Measurements from ENCODE around the gene WNT10A.

DNA sequence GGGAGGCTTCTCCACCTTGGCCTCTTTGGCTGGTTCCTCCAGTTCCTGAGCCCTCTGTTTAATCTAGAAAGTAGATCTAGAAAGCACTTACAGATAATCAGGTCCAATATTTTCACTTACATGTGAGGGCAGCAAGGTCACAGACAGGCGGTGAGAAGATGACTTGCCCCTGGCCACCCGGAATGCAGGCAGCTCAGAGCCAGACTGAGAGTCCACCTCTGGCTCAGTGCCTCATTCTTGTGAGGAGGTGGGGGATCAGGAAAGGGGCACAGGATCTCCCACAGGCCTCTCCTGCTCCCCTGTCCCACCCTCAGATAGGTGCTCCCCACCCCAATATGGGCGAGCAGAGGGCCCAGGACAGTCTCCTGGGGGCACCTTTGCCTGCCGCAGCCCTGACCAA is 15.3 kb upstream of the WNT10A start:
- TF ChIP-seq, protein P1, sequence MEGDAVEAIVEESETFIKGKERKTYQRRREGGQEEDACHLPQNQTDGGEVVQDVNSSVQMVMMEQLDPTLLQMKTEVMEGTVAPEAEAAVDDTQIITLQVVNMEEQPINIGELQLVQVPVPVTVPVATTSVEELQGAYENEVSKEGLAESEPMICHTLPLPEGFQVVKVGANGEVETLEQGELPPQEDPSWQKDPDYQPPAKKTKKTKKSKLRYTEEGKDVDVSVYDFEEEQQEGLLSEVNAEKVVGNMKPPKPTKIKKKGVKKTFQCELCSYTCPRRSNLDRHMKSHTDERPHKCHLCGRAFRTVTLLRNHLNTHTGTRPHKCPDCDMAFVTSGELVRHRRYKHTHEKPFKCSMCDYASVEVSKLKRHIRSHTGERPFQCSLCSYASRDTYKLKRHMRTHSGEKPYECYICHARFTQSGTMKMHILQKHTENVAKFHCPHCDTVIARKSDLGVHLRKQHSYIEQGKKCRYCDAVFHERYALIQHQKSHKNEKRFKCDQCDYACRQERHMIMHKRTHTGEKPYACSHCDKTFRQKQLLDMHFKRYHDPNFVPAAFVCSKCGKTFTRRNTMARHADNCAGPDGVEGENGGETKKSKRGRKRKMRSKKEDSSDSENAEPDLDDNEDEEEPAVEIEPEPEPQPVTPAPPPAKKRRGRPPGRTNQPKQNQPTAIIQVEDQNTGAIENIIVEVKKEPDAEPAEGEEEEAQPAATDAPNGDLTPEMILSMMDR (IDR thresholded peaks at IDR 0.05), result no peak
- no peak for TF ChIP-seq POLR2A (IDR thresholded peaks at IDR 0.05)
